ENCODE results near the gene HBD.

HBD gene

GRCh38 chr11:5232176-5232575 lies 2.1 kb downstream of the HBD start:
- no peak for DNase-seq (ENCODE audit: low read depth)

DNA sequence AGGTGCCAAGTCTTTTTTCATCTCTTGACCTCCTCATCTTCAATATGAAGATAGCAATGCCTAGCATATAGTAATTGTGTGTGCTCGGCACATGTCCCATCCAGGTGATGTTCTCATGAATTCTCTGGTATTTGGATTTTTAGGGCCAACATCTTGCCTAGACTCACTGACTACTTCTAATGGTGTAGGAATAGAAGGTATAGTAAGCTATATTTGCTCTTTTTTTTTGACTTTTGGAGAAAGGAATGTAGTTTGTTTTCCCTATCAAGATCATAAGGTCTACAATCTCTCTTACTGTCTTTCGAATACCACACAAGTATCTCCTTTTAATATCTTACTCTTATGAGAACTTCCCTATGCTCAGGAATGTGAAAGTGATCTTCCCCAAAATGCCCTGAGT lies 3.2 kb downstream of the HBD start:
- DNase-seq (ENCODE audit: low read depth), result no peak

DNA sequence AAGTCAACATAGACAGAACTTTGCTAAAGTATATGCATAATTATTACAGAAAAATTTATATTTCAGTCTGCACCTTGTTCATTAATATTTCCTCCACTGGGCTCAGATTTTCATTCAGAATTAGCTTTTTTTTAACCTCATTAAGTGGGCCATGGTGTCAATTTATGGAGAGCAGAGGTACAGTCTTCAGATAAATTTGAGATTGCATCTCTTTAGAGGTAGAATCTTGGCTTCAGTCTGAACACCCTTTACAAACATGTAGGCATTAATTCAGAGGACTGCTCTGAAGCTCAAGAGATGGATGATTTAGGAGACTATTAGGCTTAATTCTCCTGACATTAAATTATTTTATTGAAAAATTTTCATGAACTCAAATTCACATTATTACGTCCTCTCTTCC lies 4.0 kb downstream of the HBD start:
- no peak for DNase-seq (ENCODE audit: low read depth)

- no peak for DNase-seq (ENCODE audit: low read depth)
Observed at GRCh38 chr11:5229796-5230195, 4.5 kb downstream of the HBD start.

DNA sequence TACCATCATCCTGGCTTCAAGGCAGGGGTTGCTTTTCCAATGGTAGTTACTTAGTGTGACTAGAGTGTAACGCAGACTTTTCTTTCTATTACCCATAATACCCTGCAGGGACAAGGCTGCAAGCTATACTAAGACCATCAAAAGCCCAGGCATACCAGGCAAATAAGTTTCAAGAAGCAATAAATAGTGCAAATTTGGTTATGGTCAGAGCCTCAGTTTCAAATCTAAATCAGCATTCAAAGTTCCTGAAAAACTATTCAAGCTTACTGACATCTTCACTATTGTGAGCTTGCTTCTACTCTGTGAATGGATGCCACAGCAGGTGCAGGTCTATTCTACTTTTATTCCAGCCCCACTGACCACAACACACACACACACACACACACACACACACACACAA lies 4.9 kb downstream of the HBD start:
- no peak for DNase-seq (ENCODE audit: low read depth)

DNA sequence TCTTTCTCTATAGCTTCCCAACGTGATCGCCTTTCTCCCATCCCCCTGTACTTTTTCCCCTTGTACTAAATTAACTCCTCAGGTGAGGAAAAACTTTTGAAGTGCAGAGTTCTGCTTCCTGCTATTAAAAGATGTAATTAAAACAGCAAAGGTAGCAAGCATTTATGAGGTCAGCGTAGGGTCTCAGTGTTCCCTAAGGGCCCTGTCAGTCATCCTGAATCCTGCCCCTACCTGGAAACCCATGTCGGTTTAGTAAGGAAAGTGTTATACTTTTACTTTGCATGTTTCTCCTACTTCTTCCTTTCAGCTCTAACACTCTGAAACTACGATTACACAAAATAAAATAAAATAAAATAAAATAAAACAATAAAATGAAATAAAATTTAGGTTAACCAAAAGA lies 6.2 kb downstream of the HBD start:
- DNase-seq (ENCODE audit: low read depth), result no peak

DNA sequence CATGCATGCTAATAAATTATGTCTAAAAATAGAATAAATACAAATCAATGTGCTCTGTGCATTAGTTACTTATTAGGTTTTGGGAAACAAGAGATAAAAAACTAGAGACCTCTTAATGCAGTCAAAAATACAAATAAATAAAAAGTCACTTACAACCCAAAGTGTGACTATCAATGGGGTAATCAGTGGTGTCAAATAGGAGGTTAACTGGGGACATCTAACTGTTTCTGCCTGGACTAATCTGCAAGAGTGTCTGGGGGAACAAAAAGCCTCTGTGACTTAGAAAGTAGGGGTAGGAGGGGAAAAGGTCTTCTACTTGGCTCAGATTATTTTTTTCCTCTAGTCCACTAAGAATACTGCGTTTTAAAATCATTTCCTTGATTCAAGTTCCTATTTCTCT lies 6.6 kb downstream of the HBD start:
- DNase-seq (ENCODE audit: low read depth), result no peak

- no peak for DNase-seq (ENCODE audit: low read depth)
Observed at GRCh38 chr11:5226732-5227310, 7.5 kb downstream of the HBD start, which contains the start of gene HBB. Gene HBB (minus strand): TSS chr11:5227071. CDS start chr11:5227021, 50 bp downstream.

GRCh38 chr11:5225480-5225871 lies 8.8 kb downstream of the HBD start:
- DNase-seq (ENCODE audit: low read depth), result no peak

GRCh38 chr11:5224538-5225479 lies 9.5 kb downstream of the HBD start:
- DNase-seq (ENCODE audit: low read depth), result no peak

GRCh38 chr11:5223686-5224085 lies 10.6 kb downstream of the HBD start:
- DNase-seq (ENCODE audit: low read depth), result no peak

DNA sequence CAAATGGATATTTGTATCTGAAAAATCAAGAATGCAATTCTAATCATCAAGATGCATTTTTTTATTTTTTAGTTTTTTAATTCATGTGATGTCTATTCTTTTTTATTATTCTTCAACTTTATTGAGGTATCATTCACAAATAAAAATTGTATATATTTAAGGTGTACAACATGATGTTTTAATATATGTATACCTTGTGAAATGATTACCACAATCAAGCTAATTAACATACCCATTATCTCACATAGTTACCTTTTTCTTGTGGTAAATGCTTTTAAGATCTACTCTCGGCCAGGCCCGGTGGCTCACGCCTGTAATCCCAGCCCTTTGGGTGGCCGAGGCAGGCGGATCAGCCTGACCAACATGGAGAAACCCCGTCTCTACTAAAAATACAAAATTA lies 11.1 kb downstream of the HBD start:
- DNase-seq (ENCODE audit: low read depth), result no peak

- DNase-seq (ENCODE audit: low read depth), result no peak
Observed at GRCh38 chr11:5210376-5210885, 23.9 kb downstream of the HBD start.

- peak; percentile 89 for DNase-seq (ENCODE audit: low read depth)
Observed at GRCh38 chr11:5204787-5205186, 29.5 kb downstream of the HBD start.

DNA sequence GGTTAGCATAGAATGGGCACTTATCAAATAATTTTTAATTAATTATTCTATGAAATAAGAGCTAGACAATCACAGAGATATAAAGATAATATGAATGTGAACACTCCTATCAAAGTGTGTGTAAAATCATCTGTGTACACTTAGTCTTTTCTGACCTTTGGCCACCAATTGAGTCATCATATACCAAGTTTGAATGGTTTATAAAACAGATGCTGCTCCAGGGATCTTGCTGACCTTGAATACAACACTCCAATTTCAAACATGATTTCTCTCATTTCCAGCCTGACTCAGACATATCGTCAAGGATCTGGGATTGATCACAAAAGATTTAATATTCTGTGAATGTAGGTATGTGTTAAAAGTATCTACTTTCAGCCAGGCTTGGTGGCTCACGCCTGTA lies 30.9 kb downstream of the HBD start:
- DNase-seq (ENCODE audit: low read depth), result peak; percentile 24

- no peak for DNase-seq (ENCODE audit: low read depth)
Observed at GRCh38 chr11:5200582-5200981, 33.7 kb downstream of the HBD start, which contains the start of gene OR51V1. Gene OR51V1 (minus strand): TSS chr11:5200682. CDS start chr11:5200682, 0 bp downstream.

- DNase-seq (ENCODE audit: low read depth), result no peak
Observed at GRCh38 chr11:5198285-5198684, 36.0 kb downstream of the HBD start.

GRCh38 chr11:5197536-5197935 lies 36.7 kb downstream of the HBD start:
- peak; percentile 38 for DNase-seq (ENCODE audit: low read depth)

- no peak for DNase-seq (ENCODE audit: low read depth)
Observed at GRCh38 chr11:5196731-5197130, 37.6 kb downstream of the HBD start.

DNA sequence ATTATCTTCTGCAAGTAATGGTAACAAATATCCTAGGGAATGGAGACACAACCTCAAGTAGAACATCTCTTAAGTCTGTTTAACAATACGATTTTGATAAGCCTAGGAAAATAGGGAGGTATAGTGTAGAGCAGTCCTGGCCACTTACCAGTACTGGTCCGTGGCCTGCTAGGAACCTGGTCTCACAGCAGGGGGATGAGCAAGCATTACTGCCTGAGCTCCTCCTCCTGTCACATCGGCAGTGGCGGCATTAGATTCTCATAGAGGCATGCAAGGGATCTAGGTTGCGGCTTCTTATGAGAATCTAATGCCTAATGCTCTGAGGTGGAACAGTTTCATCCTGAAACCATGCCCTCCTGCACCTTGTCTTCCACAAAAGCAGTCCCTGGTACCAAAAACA lies 38.2 kb downstream of the HBD start:
- no peak for DNase-seq (ENCODE audit: low read depth)

DNA sequence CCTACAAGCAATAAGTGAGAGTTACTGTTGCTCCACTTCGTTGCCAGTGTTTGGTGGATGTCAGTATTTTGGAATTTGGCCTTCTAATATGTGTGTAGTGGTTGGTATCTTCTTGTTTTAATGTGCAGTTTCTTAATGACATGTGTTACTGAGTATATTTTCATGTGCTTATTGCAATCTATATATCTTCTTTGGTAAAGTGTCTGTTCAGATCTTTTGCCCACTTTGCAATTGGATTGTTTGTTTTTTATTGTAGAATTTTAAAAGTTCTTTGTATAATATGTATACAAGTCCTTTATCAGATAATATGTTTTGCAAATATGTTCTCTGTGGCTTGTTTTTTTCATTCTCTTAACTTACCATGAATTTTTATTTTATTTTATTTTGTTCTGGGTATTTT lies 41.5 kb downstream of the HBD start:
- DNase-seq (ENCODE audit: low read depth), result no peak

DNA sequence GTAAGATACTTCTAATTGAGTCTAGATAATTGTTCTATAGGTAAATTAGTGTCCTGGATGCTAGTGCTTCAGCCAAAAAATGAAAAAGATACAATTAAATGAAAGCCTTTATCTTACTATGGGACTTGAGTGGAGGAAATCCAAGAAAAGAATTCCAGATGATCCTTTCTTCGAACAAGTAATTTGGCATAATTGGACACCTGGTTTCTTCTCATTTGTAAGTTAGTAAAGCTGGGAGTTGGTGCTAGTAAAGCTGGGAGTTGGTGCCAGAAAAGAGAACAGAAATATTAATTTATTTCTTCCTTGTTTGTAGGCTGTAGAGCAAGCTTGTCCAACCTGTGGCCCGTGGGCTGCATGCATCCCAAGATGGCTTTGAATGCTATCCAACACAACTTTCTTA lies 46.1 kb downstream of the HBD start:
- no peak for DNase-seq (ENCODE audit: low read depth)

Data from ELR (cell line).